ENCODE results near the gene GPR65.
A peak's percentile ranks its signal among the peaks of the same experiment; 100 is the strongest.
"Not testable (repeated sequence)": the region's sequence is repeated elsewhere in the genome, so short reads cannot be mapped to it uniquely, and the experiment has no call there.

GPR65 gene

DNA sequence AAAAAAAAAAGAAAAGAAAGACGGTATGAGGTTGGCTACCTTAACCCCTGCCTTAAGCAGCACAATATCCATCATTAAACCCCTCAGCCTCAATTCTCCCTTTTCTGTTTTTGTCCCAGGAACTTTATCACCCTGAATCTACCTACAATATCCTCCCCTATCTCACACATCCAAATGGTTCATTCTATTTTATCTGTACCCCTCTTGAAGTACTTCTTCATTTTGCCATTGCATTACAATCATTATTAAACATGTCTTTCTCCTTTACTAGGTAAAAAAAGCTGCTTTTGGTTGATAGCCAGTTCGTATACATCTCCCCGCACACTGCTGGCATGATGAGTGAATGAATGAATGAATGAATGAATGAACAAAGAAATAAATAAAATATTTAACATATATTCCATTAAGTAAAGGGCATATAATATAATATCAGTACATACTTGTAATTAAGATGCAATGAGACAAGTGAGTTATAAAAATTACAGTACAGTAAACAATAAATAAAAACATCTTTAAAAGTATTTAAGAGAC lies 364 bp upstream of the GPR65 start:
- no peak for DNase-seq (ENCODE audit: low read depth)

DNA sequence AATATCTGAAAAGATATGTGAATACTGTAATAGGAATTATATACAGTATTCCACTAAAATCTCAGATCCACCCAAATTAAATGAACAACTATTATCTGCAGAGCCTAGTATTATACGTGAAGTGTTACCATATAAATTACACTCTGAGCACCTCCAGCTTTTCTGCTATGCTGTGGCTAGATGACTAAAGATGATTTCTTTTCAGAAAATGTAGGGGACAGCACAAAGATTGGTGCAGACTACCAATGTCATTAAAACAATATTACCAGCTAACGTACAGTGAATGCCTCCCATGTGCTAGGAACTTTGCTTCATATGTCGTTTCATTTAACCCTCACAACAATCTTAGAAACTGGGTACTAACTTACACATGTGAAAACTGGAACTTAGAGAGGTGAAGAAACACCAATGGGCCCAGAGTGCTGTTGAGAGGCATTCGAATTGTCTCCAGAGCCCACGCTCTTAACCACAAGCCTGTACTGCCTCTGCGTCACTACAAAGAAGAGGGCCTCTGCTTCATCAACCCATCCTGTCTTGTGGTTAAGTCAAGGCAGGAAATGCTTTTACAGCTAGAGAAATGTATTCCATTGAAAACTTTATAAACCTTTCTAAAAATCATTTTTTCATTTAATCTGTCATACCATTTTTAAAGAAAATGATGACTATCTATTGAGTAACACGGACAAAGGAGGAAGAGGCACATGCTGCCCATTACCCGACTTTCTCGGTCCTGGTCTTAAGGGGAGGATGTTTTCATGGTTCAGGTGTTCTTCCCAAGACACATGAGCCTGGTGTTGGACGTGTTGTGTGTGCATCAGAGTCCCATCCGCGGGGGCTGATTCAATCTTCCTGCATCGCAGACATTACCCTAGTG lies 1.3 kb downstream of the GPR65 start:
- DNase-seq (ENCODE audit: low read depth): peak; percentile 12

DNA sequence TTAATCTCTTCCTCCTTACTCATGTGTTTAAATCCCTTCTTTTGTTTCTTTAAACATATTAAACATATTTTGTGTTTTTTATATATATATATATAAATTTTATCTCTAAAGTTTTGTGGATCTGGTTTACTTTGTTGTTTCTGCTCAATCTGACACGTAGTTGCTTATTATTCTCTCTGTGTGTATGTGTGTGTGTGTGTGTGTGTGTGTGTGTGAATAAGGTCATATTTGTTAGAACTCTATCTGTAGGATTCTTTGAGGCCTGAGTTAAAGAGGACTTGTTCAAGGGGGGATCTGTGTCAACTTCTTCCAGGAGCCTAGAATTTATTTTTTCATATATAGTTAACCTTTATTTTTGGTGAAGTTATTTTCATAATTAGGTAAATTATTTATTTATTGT lies 2.7 kb downstream of the GPR65 start:
- DNase-seq (ENCODE audit: low read depth): no peak

DNA sequence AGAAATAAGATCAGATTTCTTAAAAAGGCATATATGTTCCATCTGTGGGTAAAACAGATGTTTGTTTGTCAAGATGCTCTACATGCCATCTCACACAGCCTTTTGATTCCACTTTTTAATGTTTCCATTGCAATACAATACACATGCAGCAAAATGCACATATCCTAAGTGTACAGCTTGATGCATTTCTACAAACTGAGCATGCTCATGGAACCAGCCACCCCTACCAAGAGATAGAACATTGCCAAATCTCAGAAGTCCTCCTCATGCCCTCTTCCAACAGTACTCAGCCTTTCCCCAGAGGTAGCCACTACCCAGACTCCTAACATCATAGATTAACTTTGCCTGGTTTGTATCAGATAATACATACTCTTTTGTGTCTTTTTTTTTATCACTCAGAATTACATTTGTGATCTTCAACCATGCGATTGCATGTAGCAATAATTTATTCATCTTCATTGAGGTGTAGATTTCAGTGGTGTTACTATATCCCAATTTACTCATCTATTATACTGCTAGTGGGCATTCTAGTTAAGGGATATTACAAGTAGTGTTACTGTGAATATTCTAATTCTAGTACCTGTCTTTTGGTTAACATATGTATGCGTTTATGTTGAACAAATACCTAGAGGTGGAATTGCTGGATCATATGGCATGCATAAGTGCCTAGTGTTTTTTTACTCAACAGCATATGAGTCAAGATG lies 3.3 kb downstream of the GPR65 start:
- DNase-seq (ENCODE audit: low read depth): no peak

DNA sequence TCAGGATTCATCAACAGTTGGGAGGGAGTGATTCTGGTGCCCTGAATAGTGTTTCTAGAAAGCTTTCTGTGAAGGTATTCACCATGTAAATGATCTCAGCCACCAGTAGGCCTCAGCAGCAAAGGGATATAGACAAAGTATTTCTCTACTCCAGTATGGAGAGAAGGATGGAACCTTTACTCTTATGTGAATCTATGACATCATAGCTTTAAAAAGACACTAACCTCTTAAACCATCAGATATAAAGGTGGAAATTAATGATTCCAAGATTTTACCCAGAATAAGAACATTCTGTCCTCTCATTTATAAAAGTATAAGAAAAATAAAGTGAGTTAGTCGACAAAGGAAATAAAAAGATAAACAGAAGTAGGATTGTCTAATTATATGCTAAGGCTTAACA lies 4.6 kb downstream of the GPR65 start:
- no peak for DNase-seq (ENCODE audit: low read depth)

DNA sequence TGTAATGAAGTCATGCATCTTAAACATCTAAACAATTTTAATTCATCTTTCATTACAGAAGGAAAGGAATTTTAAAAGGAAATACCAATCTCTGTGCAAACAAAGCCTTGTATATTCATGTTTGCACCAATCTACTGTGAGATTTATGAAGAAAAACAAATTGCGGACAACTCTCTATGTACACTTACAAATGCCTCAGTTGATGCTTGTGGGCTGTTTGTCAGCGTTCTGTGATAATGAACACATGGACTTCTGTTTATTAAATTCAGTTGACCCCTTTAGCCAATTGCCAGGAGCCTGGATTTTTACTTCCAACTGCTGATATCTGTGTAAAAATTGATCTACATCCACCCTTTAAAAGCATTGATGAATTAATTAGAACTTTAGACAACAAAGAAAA lies 5.4 kb downstream of the GPR65 start:
- no peak for DNase-seq (ENCODE audit: low read depth)

DNA sequence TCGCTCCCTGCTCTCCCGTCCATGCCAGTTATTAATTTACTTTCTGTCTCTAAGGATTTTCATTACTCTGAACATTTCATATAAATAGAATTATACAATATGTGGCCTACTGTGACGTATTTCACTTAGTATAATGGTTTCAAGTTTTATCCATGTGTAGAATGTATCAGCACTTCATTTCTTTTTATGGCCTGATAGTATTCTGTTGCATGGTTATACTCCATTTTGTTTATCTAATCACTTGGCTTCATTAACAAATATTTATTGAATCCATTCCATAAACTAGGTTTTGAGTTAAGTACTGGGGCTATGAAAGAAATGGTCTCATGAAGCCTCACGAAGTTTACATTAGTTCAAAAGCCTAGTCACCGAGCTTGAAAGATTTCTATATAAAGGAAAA lies 7.6 kb downstream of the GPR65 start:
- DNase-seq (ENCODE audit: low read depth): no peak

DNA sequence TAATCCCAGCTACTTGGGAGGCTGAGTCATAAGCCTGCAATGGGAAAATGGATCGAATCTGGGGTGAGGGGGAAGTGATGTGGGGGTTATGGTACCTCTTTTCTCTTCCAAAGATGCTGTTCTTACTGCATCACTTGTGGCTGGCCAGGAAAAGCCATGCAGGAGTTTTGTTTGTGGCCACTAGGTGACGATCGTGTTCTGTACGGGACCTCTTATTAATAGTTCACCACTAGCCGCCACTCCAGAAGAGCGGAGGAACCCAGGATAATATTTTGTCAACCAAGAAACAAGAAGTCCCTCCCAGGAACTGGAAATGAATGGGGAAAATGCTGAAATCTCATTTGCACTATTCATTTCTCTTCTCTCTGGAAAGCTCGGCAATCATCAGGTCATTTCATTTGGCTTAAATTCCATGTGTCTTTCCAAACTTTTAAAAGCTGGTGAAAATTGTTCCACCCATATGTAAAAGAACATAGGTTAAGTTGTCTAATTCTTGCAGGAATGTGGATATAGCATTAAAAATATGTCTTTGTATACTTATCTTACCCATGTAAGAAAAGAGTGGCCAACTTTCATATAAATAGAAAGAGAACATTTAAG lies 8.9 kb downstream of the GPR65 start:
- DNase-seq (ENCODE audit: low read depth): no peak

DNA sequence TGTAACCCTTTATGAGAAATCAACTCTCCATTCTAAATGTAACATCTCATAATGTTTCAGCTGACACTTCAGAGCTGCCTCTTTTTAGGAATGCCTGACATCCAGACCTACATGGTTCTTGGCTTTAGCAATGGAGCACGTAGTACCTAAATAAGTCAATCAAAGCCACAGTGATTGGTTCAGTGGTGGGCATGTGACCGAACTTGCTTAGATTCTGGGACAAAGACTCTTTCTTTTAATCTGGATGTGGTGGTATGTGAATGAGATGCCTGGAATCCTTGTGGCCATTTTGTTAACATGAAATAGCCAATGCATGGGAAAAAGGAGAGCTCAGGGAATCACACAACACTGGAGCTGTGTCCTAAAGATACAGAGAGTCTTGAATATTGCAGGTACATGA lies 11.8 kb downstream of the GPR65 start:
- no peak for DNase-seq (ENCODE audit: low read depth)

DNA sequence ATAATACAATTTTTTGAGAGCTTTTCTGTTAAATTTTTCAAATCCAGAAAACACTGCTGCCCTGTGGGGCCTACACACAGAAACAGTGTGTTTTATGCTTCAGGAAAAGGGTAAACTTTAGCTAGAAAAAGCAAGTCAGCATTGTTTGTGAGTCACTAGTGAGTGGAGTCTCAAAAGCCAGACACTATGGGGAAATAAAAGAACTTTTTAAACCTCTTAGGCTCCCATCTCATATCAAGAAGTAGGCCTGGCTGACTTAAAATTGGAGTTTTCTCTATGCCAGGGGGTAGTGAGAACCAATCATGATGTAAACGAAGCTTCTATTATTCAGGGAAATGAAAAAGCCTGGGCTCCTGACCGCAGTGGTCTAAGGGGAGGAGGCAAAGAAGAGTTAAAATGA lies 12.6 kb downstream of the GPR65 start:
- DNase-seq (ENCODE audit: low read depth): no peak

DNA sequence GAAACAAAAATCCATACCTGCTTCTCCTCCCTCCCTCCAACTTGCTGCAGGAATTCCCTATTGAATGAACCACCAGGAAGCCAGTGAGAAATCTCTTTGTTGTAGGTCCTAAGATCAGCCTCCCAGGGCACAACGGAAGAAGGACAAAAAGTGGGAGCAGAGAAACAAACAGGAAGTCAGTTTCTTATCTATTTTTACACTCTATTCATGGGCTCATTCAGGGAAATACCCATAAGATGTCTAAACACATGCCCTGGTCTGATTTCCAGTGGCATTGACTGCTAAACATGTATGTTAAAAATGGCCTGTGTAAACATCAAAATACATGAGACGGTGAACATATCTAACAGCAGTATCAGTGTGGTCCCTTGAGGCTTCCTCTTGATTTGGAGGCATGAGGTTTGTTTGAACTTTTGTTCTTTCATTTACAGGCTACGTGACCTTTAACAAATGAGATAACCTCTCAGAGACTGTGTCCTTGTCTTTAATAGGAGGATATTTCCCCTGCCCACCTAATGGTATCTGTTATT lies 18.8 kb downstream of the GPR65 start:
- no peak for DNase-seq (ENCODE audit: low read depth)

DNA sequence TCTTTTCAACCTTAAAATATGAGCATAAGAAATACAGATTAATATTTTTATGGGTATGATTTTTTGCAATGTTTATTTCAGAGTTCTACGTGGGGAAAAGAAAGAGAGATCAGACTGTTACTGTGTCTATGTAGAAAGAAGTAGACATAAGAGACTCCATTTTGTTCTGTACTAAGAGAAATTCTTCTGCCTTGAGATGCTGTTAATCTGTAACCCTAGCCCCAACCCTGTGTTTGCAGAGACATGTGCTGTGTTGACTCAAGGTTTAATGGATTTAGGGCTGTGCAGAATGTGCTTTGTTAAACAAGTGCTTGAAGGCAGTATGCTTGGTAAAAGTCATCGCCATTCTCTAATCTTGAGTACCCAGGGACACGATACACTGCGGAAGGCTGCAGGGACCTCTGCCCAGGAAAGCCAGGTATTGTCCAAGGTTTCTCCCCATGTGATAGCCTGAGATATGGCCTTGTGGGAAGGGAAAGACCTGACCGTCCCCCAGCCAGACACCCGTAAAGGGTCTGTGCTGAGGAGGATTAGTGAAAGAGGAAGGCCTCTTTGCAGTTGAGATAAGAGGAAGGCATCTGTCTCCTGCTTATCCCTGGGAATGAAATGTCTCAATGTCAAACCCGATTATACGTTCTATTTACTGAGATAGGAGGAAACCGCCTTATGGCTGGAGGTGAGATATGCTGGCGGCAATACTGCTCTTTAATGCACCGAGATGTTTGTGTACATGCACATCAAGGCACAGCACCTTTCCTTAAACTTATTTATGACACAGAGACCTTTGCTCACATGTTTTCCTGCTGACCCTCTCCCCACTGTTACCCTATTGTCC lies 19.5 kb downstream of the GPR65 start:
- DNase-seq (ENCODE audit: low read depth): not testable (repeated sequence)

DNA sequence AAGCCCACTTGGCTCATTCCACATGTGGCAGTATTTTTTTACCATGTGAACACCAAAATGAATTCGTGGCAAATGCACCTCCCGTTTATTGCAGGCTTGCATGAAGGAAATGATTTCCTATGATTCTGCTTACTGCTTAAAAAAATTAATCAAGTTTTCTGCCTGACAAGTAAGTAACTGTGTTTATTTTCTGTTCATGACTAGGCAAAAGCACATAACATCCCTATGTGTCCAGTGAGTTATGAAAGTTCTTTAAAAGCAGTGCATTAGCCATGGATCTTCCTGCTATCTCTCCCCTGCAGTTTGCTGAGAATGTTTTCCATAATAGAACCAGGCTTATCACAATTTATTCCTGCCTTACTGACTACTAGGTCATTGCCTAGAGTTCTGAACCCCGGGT lies 20.4 kb downstream of the GPR65 start:
- DNase-seq (ENCODE audit: low read depth): no peak

DNA sequence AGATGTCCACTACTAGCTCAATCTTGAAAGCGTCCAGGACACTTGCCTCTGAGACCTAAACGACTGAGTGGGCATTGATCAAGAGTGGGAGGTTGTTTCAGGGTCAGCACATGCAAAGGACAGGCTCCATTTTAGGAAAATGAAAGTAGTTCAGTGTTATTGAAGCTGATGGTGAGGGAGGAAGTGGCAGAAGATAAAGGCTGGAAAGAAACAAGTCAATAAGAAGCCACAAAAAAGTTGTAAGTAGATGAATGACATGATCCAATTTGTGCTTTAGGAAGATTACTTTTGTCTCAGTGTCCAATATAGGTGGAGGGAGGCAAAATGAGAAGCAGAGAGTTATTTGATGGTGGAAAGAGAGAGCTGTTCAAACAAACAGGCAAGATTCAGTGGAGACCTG lies 22.0 kb downstream of the GPR65 start:
- DNase-seq (ENCODE audit: low read depth): no peak

DNA sequence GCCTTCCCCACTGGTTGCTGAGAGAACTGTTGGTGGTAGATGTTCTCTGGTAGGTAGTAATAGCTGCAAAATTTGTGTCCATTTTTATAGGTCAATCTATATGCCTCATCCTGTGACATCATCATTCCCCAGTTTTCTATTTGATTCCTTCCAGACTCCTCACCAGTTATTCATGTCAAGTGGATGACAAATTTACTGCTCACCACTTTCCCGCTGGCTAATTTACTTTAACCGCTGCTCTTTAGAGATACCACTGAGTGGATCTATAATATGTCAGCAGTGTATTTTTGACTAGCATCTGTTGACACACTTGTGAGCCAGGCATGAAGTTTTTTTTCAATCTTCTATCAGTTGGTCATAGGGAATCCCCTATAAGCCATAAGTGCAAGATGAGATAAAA lies 24.6 kb downstream of the GPR65 start:
- DNase-seq (ENCODE audit: low read depth): no peak

DNA sequence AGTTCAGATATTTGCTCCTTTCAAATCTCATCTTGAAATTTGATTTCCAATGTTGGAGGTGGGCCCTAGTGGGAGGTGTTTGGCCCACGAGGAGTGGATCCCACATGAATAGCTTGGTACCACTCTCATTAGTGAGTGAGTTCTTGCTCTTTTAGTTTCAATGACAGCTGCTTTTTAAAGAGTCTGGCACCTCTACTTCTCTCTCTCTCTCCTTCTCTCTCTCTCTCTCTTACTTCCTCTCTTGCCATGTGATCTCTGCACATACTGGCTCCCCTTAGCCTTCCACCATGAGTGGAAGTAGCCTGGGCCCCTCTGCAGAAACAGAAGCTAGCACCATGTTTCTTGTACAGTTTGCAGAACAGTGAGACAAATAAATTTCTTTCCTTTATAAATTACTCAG lies 25.1 kb downstream of the GPR65 start:
- DNase-seq (ENCODE audit: low read depth): no peak

DNA sequence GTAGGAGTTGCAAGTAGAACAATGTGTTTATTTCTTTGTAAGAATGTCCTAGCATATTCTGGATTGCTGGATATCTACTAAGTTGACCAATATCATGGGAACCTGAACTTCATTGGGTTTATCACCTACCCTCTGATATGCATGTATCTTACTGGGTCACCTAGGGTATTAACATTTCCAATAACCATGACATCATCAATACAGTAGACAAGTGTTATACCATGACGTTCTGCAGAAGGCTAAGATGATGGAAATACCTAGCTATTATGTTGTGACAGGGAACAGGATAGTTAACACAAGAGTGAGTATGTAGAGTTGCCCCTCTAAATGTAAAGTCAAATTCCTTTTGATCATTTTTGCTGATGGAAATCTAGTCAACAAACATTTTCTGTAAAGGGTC lies 26.0 kb downstream of the GPR65 start:
- no peak for DNase-seq (ENCODE audit: low read depth)

DNA sequence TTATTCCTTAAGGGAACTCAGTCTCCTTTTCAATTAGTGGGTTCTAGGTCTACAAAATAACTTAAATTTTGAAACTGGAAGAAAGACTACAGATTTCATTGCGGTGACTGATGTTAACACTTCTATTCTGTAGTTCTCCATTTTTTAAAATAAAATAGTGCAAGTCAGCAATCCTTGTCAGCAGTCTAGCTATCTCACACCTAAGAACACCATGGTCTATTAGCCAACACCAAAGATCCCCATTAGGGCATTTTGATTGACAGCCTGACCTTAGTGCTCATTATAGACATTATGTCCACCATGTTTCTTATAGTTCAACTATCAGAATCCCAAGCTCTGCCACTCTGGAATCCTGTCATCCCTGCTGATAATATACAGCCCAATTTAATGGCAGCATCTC lies 27.4 kb downstream of the GPR65 start:
- no peak for DNase-seq (ENCODE audit: low read depth)

DNA sequence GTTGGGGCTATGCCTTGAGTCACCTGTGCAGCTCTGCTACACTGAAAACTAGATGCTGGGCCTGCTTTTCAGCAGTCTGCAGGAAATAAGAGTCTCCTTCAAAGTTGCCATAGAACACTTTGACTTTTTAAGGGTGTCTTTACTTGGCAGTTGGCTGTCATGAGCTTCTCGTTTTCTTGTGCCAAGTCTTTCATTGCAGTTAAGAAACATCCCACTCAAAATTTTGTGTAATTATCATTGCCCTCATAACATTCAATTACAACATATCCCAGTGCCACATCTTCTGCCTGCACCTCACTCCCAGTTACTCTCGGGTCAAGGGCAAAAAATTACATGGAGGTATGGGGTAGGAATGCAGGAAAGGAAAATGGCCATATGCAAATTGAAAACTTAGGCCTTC lies 29.1 kb downstream of the GPR65 start:
- no peak for DNase-seq (ENCODE audit: low read depth)

DNA sequence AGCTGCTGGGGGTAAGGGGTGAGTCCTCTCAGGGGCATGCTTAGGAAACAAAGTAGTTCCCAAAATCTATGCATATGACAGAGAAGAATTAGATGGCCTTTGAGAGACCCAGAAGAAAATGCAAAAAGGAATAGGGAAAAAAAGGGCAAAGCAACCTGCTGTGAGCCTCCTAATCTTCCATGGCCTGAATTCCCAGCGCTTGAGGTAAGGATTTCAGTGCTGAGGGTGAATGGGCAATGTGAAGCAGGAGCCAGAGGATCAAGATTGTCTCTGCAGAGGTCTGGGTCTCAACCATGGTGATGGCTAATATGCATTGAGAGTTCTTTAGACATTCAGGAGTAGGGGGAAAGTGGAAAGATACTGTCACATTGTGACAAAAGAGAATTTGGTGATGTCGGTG lies 31.5 kb downstream of the GPR65 start:
- DNase-seq (ENCODE audit: low read depth): no peak

DNA sequence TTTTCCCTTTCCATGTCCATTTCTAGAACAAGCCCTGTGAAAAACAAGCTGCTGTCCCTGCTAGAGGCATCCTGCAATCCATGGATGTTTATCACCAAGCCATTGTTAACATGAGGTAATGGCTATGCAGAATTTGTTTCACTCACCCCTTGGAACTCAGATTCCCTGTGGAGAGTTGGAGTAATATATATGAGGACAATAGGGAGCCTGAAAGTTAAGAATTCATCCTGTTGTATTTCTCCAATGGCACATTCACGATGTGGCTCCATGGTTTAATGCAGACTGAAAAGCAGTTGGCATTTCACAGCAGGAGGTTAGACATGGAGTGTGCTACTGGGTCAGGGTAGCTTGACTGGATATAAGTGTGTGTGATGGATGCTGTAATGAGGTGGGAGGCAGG lies 32.4 kb downstream of the GPR65 start:
- DNase-seq (ENCODE audit: low read depth): no peak

DNA sequence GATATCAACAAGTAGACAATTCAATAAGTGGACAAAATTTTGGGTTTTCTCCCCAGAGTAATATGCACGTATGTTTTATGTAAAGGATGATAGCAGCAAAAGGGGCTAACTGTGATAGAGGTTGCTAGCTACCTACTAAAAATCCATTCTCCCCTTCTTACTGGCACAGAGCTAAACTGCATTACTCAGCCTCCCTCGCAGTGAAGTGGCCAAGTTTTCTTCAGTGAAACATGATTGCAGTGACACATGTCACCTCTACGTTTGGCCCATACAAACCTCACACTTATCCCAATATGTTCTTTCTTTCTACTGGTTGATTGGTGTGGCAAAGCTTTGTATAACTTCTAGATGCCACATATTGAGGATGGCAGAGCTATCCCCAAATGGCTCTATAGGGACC lies 34.3 kb downstream of the GPR65 start:
- DNase-seq (ENCODE audit: low read depth): no peak
